ENCODE results near the gene EMC10. TPM values are rescaled to one million over a fixed set of nuclear protein-coding genes. Genes with fewer than 3 reads are reported as not detected.

The EMC10 gene
- total RNA-seq, 1 experiment from 2014 or later = 228 TPM

- intact Hi-C loops (cut with micrococcal nuclease) = no loop called here
- Histone ChIP-seq H3K9me3 (ENCODE audit: low read length) (peaks cover 9% of the 10 kb centered on the region), H4K20me1 (ENCODE audit: low read length) (no peaks in the 10 kb centered on the region), H3K79me2 (ENCODE audit: low read length) (no peaks in the 10 kb centered on the region), H3K9me2 (replicated peaks; ENCODE audit: low read length) (no peaks in the 10 kb centered on the region), H3F3A (ENCODE audit: low read length, unreplicated experiment) (no peaks in the 10 kb centered on the region), H2AFZ (ENCODE audit: low read length) (no peak overlapping the region), H3K4me2 (ENCODE audit: low read length) (no peak overlapping the region), H3K27ac (ENCODE audit: low read length) (no peak overlapping the region), H3K36me3 (ENCODE audit: low read depth, low read length) (peaks cover 40% of the 10 kb centered on the region), H3K27me3 (ENCODE audit: low read length) (no peaks in the 10 kb centered on the region), H3K4me3 (ENCODE audit: low read length) (no peak overlapping the region), H3K4me1 (ENCODE audit: insufficient read depth, low read length) (no peaks in the 10 kb centered on the region), H3K9ac (ENCODE audit: low read length) (no peak overlapping the region)
- peak; percentile 41; the same call in 1 of the 2 replicates for ATAC-seq
- TF ChIP-seq EZH2phosphoT487 (IDR thresholded peaks at IDR 0.05; ENCODE audit: borderline replicate concordance, low read length) = no peak
- no peak for TF ChIP-seq EZH2 (IDR thresholded peaks at IDR 0.05; ENCODE audit: low read length, unreplicated experiment)
- TF ChIP-seq, protein P1, sequence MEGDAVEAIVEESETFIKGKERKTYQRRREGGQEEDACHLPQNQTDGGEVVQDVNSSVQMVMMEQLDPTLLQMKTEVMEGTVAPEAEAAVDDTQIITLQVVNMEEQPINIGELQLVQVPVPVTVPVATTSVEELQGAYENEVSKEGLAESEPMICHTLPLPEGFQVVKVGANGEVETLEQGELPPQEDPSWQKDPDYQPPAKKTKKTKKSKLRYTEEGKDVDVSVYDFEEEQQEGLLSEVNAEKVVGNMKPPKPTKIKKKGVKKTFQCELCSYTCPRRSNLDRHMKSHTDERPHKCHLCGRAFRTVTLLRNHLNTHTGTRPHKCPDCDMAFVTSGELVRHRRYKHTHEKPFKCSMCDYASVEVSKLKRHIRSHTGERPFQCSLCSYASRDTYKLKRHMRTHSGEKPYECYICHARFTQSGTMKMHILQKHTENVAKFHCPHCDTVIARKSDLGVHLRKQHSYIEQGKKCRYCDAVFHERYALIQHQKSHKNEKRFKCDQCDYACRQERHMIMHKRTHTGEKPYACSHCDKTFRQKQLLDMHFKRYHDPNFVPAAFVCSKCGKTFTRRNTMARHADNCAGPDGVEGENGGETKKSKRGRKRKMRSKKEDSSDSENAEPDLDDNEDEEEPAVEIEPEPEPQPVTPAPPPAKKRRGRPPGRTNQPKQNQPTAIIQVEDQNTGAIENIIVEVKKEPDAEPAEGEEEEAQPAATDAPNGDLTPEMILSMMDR (conservative IDR thresholded peaks at IDR 0.05; ENCODE audit: low read depth, low read length) = peak; percentile 98
- CTCF ChIA-PET = interaction anchor here (0.6 kb wide), 1 partner anchor 308 kb away, joined by 3 read pairs; no protein-coding TSS in a partner anchor
- no TSS peak for BruUV-seq (replicated peaks)
- POLR2A ChIA-PET (ENCODE audit: unreplicated experiment) = interaction anchor here (0.6 to 0.7 kb wide), 2 partner anchors 10 to 214 kb away, joined by 5 to 18 read pairs; no protein-coding TSS in a partner anchor
- DNase-seq = peak; percentile 83
Measured at GRCh38 chr19:50486823-50487515, 10.7 kb downstream of the EMC10 start.

DNA sequence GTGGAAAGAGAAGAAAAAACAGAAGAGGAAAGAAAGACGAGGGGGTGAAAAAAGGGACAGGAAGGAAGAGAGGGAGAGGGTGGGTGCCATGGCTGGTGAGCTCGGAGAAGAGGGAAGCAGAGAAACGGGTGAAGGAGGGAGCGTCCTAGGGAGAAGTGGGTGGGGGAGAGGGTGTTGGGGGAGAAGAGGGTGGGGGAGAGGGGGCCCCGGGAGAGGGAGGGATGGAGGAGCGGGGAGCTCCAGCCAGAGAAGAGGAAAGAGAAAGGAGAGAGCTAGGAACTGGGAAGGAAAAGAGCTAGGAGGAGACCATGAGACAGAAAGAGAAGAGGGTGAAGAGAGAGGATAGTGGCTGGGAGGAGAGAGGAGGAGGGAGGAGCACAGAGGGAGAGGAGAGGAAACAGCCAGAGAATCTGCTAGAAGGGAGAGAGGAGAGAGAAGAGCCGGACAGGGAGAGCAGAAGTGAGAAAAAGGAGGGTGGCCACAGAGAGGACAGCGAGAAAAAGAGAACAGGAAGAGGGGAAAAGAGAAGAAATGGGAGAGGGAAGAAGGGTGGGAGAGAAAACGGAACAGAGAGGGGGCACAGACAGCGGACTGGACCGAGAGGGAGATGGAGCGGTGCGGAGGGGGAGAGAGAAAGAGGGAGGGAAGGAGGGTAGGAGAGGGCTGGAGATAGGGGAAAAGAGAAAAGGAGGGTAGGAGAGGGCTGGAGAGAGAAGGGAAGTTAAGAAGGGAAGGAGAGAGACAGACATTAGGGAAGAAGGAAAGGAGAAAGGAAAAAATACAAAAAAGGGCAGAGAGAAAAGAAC, 12.3 kb downstream of the EMC10 start:
- Histone ChIP-seq H3K4me3 (ENCODE audit: low read length) (no peak overlapping the region), H3K27me3 (ENCODE audit: low read length) (no peaks in the 10 kb centered on the region), H3K4me2 (ENCODE audit: low read length) (no peak overlapping the region), H2AFZ (ENCODE audit: low read length) (no peak overlapping the region), H3K79me2 (ENCODE audit: low read length) (no peaks in the 10 kb centered on the region), H3K9me2 (replicated peaks; ENCODE audit: low read length) (no peaks in the 10 kb centered on the region), H3K9ac (ENCODE audit: low read length) (no peak overlapping the region), H3K36me3 (ENCODE audit: low read depth, low read length) (peaks cover 26% of the 10 kb centered on the region), H3F3A (ENCODE audit: low read length, unreplicated experiment) (no peaks in the 10 kb centered on the region), H3K27ac (ENCODE audit: low read length) (no peak overlapping the region), H4K20me1 (ENCODE audit: low read length) (no peaks in the 10 kb centered on the region), H3K9me3 (ENCODE audit: low read length) (peaks cover 9% of the 10 kb centered on the region), H3K4me1 (ENCODE audit: insufficient read depth, low read length) (no peaks in the 10 kb centered on the region)
- ChIA-PET POLR2A (ENCODE audit: unreplicated experiment) (interaction anchor here (0.5 kb wide), 1 partner anchor 23 kb away, joined by 3 read pairs; no protein-coding TSS in a partner anchor), CTCF (no interaction called here)
- no TSS peak for BruUV-seq (replicated peaks)
- intact Hi-C loops (cut with micrococcal nuclease) = no loop called here
- ATAC-seq = no peak
- no peak for TF ChIP-seq EZH2 (IDR thresholded peaks at IDR 0.05; ENCODE audit: low read length, unreplicated experiment)
- TF ChIP-seq, protein P1 (conservative IDR thresholded peaks at IDR 0.05; ENCODE audit: low read depth, low read length) = no peak
- TF ChIP-seq EZH2phosphoT487 (IDR thresholded peaks at IDR 0.05; ENCODE audit: borderline replicate concordance, low read length) = no peak
- no peak for DNase-seq
